PC-3 (cell line): ENCODE data around the gene SERPINA12. TPM values are rescaled to one million over a fixed set of nuclear protein-coding genes. Genes with fewer than 3 reads are reported as not detected.

Source experiments
- ATAC-seq: fragments of 200-7000 bp; cut with Tn5 transposase; 2 replicates; pipeline ENCODE4 v1.9.1; 2020; ENCODE audit warnings: mild to moderate bottlenecking, moderate library complexity
- BruUV-seq: library from RNA; stranded (reverse); fragments of 400-500 nt; replicated peaks from 2 replicates; lab custom pipeline; 2021; lab: Mats Ljungman, UMichigan
- CTCF ChIA-PET: fragments of 300-600 bp; sonication (Branson Sonifier 250); formaldehyde crosslinking; loops from one replicate; lab custom pipeline; 2022; ENCODE audit warnings: antibody characterized with exemption; lab: Charles Lee
- POLR2A ChIA-PET: fragments of 300-600 bp; sonication (Branson Sonifier 250); formaldehyde crosslinking; loops from one replicate; lab custom pipeline; 2022; ENCODE audit warnings: antibody characterized with exemption; ENCODE audit not compliant: unreplicated experiment; lab: Charles Lee
- DNase-seq: peaks from one replicate; pipeline ENCODE4 v3.0.0-alpha.2; 2015
- H2AFZ ChIP-seq: fragments of 300-600 bp; sonication (generic); 2 replicates; pipeline ENCODE4 v1.6.0; 2016; ENCODE audit warnings: antibody characterized with exemption, low read length
- H3F3A ChIP-seq: fragments of 300-600 bp; sonication (generic); one replicate; pipeline ENCODE4 v1.6.0; 2017; ENCODE audit warnings: antibody characterized with exemption, low read length, control low read depth, mild to moderate bottlenecking; ENCODE audit not compliant: unreplicated experiment
- H3K27ac ChIP-seq: fragments of 300-600 bp; sonication (generic); 2 replicates; pipeline ENCODE4 v1.5.1; 2016; ENCODE audit warnings: mild to moderate bottlenecking, low read length
- H3K27me3 ChIP-seq: fragments of 300-600 bp; sonication (generic); 2 replicates; pipeline ENCODE4 v1.6.1; 2016; ENCODE audit warnings: low read length, mixed read lengths
- H3K36me3 ChIP-seq: fragments of 300-600 bp; sonication (generic); 2 replicates; pipeline ENCODE4 v1.6.1; 2016; ENCODE audit warnings: low read depth, mixed run types, low read length, mixed read lengths
- H3K4me1 ChIP-seq: fragments of 300-600 bp; sonication (generic); 2 replicates; pipeline ENCODE4 v1.5.1; 2016; ENCODE audit warnings: low read length; ENCODE audit not compliant: insufficient read depth
- H3K4me2 ChIP-seq: fragments of 300-600 bp; sonication (generic); 2 replicates; pipeline ENCODE4 v1.6.0; 2016; ENCODE audit warnings: low read length
- H3K4me3 ChIP-seq: fragments of 300-600 bp; sonication (generic); 2 replicates; pipeline ENCODE4 v1.5.1; 2016; ENCODE audit warnings: mild to moderate bottlenecking, low read length, mixed read lengths
- H3K79me2 ChIP-seq: fragments of 300-600 bp; sonication (generic); 2 replicates; pipeline ENCODE4 v1.6.1; 2017; ENCODE audit warnings: low read length, mixed read lengths
- H3K9ac ChIP-seq: fragments of 300-600 bp; sonication (generic); 2 replicates; pipeline ENCODE4 v1.6.0; 2016; ENCODE audit warnings: mild to moderate bottlenecking, low read length
- H3K9me2 ChIP-seq: fragments of 300-600 bp; sonication (generic); replicated peaks from 2 replicates; pipeline ENCODE4 v1.6.1; 2016; ENCODE audit warnings: mixed run types, low read length, mixed read lengths
- H3K9me3 ChIP-seq: fragments of 300-600 bp; sonication (generic); 2 replicates; pipeline ENCODE4 v1.6.1; 2016; ENCODE audit warnings: low read length, mixed read lengths
- H4K20me1 ChIP-seq: fragments of 300-600 bp; sonication (generic); 2 replicates; pipeline ENCODE4 v1.6.1; 2016; ENCODE audit warnings: low read length, mixed read lengths
- EZH2 ChIP-seq: fragments of 300-600 bp; sonication (generic); IDR thresholded peaks from one replicate; pipeline ENCODE4 v1.6.1; 2017; ENCODE audit warnings: antibody characterized with exemption, mild to moderate bottlenecking, low read length; ENCODE audit not compliant: unreplicated experiment
- EZH2phosphoT487 ChIP-seq: fragments of 300-600 bp; sonication (generic); IDR thresholded peaks from 2 replicates; pipeline ENCODE4 v1.6.1; 2018; ENCODE audit warnings: mild to moderate bottlenecking, antibody characterized with exemption, low read length, borderline replicate concordance
- intact Hi-C: fragments of 100-400 bp; cut with micrococcal nuclease; formaldehyde crosslinking; loops from 2 replicates; pipeline ENCODE4 v1.9.0; 2023
- total RNA-seq: library from RNA; depleted of rRNA; stranded (reverse); fragments of >200 nt; gene quantifications from 2 replicates; pipeline ENCODE4 v1.2.3, GENCODE V29; 2014
- TF ChIP-seq, protein P1 (sequence below): fragments of 300-600 bp; sonication (generic); conservative IDR thresholded peaks from 2 replicates; pipeline ENCODE4 v1.5.1; 2017; ENCODE audit warnings: antibody characterized with exemption, low read depth, mild to moderate bottlenecking, low read length

Gene SERPINA12
- total RNA-seq, 1 experiment from 2014 or later = not detected

DNA sequence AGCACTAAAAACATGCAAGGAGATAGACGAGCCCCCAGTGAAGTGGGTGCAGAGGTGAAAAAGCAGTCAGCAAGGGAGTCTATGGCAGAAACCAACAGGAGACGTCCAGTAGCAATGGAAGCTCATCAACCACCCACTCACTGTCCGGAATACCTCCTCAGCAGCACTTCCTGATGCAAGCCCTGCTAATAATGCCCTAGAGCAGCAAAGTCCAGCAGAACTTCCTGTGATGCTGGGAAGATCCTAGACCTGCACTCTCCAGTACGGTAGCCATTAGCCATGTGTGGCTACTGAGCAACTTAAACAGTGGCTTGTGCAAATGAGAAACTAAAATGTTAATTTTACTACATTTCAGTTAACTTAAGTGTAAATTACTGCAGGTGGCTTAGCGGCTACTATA lies 44.2 kb downstream of the SERPINA12 start:
- Histone ChIP-seq H3K9me2 (no peaks in the 10 kb centered on the region), H4K20me1 (no peaks in the 10 kb centered on the region), H3K27me3 (no peaks in the 10 kb centered on the region), H3K27ac (no peak overlapping the region), H3K36me3 (no peaks in the 10 kb centered on the region), H2AFZ (no peak overlapping the region), H3K9me3 (no peaks in the 10 kb centered on the region), H3F3A (no peaks in the 10 kb centered on the region), H3K4me2 (no peak overlapping the region), H3K4me3 (no peak overlapping the region), H3K79me2 (no peaks in the 10 kb centered on the region), H3K9ac (no peak overlapping the region), H3K4me1 (no peaks in the 10 kb centered on the region)
- intact Hi-C loops = no loop called here
- CTCF ChIA-PET = no interaction called here
- TF ChIP-seq, protein P1, sequence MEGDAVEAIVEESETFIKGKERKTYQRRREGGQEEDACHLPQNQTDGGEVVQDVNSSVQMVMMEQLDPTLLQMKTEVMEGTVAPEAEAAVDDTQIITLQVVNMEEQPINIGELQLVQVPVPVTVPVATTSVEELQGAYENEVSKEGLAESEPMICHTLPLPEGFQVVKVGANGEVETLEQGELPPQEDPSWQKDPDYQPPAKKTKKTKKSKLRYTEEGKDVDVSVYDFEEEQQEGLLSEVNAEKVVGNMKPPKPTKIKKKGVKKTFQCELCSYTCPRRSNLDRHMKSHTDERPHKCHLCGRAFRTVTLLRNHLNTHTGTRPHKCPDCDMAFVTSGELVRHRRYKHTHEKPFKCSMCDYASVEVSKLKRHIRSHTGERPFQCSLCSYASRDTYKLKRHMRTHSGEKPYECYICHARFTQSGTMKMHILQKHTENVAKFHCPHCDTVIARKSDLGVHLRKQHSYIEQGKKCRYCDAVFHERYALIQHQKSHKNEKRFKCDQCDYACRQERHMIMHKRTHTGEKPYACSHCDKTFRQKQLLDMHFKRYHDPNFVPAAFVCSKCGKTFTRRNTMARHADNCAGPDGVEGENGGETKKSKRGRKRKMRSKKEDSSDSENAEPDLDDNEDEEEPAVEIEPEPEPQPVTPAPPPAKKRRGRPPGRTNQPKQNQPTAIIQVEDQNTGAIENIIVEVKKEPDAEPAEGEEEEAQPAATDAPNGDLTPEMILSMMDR = no peak
- TF ChIP-seq EZH2phosphoT487 = no peak
- no peak for TF ChIP-seq EZH2
- ATAC-seq = no peak
- POLR2A ChIA-PET = no interaction called here
- no TSS peak for BruUV-seq
- DNase-seq = no peak

DNA sequence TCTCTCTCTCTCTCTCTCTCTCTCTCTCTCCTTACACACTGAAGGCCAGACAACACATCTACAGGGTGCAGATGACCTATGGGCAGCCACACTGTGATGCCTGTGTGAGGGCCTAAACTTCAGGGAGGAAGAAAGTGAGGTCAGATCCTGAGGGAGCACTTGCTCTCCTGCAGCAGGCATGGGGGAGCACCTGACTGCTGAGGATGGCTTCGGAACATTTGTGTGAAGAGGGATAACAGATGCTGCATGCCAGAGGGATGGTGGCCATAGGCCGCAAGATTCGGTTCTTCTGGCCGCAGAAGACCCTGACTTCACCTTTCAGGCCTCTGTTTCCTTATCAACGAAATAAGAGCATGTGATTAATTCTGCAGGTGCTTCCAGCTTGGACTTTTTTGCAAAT lies 45.0 kb downstream of the SERPINA12 start:
- Histone ChIP-seq H3K4me3 (no peak overlapping the region), H3K36me3 (no peaks in the 10 kb centered on the region), H3K9me2 (no peaks in the 10 kb centered on the region), H4K20me1 (no peaks in the 10 kb centered on the region), H3K9ac (no peak overlapping the region), H3K27ac (no peak overlapping the region), H3K9me3 (no peaks in the 10 kb centered on the region), H3K79me2 (no peaks in the 10 kb centered on the region), H3K27me3 (no peaks in the 10 kb centered on the region), H3F3A (no peaks in the 10 kb centered on the region), H2AFZ (no peak overlapping the region), H3K4me2 (no peak overlapping the region), H3K4me1 (no peaks in the 10 kb centered on the region)
- intact Hi-C loops = no loop called here
- no peak for ATAC-seq
- no peak for TF ChIP-seq EZH2
- no peak for TF ChIP-seq EZH2phosphoT487
- TF ChIP-seq, protein P1 = no peak
- CTCF ChIA-PET = no interaction called here
- POLR2A ChIA-PET = no interaction called here
- DNase-seq = no peak
- BruUV-seq = no TSS peak

DNA sequence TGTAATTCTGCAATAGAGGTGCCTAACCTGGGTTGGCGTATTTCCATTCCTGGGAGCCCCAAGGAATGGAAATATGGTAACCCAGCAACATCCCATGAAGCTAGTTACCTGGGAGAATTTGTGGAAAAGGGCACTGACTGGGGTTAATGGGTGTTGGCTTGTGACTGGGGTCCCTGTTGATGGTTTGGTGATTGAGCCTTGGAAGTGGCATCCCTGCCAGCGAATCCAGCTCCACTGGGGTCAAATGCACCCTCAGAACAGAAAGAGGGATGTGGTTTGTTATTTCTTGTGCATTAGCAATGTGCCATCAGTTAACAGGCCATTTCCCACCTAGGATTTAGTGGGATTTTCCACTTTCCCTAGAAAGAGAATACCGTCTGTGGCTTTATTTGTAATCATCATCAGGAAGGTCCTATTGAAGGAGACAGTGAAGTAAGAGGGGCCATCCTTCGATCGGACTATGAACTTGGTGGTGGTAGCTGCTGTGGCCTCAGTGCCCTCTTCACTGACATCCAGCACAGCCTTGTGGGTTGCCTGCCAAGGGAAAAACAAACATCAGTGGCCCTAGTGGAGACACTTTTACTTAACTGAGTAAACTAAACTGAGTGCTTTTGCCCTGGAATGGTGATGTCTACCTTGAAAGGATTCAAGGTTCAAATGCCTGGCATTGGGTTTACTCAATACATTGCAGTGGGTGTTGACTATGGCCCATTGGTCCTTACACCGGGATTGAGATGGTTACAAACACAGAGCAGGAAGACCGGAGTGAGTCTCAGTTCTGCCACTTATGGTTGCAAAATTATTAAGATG lies 46.3 kb downstream of the SERPINA12 start:
- H3K9me3 ChIP-seq = no peaks in the 10 kb centered on the region
- no peak for TF ChIP-seq EZH2
- TF ChIP-seq EZH2phosphoT487 = no peak
- TF ChIP-seq, protein P1 = no peak
- no peak overlapping the region for H3K4me3 ChIP-seq
- no peak overlapping the region for H3K27ac ChIP-seq
- H3K4me1 ChIP-seq = no peaks in the 10 kb centered on the region
- H3K9me2 ChIP-seq = no peaks in the 10 kb centered on the region
- no peak for DNase-seq
- H2AFZ ChIP-seq = no peak overlapping the region
- ATAC-seq = no peak
- no TSS peak for BruUV-seq
- no peaks in the 10 kb centered on the region for H3K79me2 ChIP-seq
- H3K4me2 ChIP-seq = no peak overlapping the region
- H3K36me3 ChIP-seq = no peaks in the 10 kb centered on the region
- ChIA-PET POLR2A (no interaction called here), CTCF (no interaction called here)
- H3K27me3 ChIP-seq = no peaks in the 10 kb centered on the region
- H3K9ac ChIP-seq = no peak overlapping the region
- intact Hi-C loops = no loop called here
- no peaks in the 10 kb centered on the region for H3F3A ChIP-seq
- H4K20me1 ChIP-seq = no peaks in the 10 kb centered on the region
